IMR-90 (cell line): Measurements from ENCODE around the gene ZDHHC14.

Source experiments
- CHD1 ChIP-seq: IDR thresholded peaks from 2 replicates; pipeline ENCODE4 v1.6.1; 2012; ENCODE audit warnings: low read depth, low read length, improper control_type of control experiment
- CTCF ChIP-seq: conservative IDR thresholded peaks from 2 replicates; pipeline ENCODE4 v1.5.1; 2012; ENCODE audit warnings: mild to moderate bottlenecking, low read depth, low read length, improper control_type of control experiment
- FOS ChIP-seq: fragments of 150-350 bp; IDR thresholded peaks from 2 replicates; pipeline ENCODE4 v1.6.1; 2016; ENCODE audit warnings: low read depth, low read length
- POLR2A ChIP-seq: IDR thresholded peaks from 2 replicates; pipeline ENCODE4 v1.6.1; 2012; ENCODE audit warnings: mild to moderate bottlenecking, low read depth, low read length
- RCOR1 ChIP-seq: IDR thresholded peaks from 2 replicates; pipeline ENCODE4 v1.6.1; 2012; ENCODE audit warnings: mild to moderate bottlenecking, low read length, improper control_type of control experiment; ENCODE audit not compliant: insufficient replicate concordance
- RFX5 ChIP-seq: IDR thresholded peaks from 2 replicates; pipeline ENCODE4 v1.8.0; 2012; ENCODE audit warnings: low read depth, mild to moderate bottlenecking, low read length, moderate library complexity
- SMC3 ChIP-seq: fragments of 150-350 bp; IDR thresholded peaks from 2 replicates; pipeline ENCODE4 v1.6.1; 2016; ENCODE audit warnings: low read depth, mild to moderate bottlenecking, antibody characterized with exemption, low read length, moderate library complexity
- TF ChIP-seq, protein P1 (sequence below): fragments of 150-350 bp; IDR thresholded peaks from 2 replicates; pipeline ENCODE4 v1.6.1; 2017; ENCODE audit warnings: mild to moderate bottlenecking, antibody characterized with exemption, low read length, low read depth

GRCh38 chr6:157709555-157709954, 328.6 kb downstream of the ZDHHC14 start:
- TF ChIP-seq CTCF = no peak
- TF ChIP-seq POLR2A = no peak
- TF ChIP-seq, protein P1, sequence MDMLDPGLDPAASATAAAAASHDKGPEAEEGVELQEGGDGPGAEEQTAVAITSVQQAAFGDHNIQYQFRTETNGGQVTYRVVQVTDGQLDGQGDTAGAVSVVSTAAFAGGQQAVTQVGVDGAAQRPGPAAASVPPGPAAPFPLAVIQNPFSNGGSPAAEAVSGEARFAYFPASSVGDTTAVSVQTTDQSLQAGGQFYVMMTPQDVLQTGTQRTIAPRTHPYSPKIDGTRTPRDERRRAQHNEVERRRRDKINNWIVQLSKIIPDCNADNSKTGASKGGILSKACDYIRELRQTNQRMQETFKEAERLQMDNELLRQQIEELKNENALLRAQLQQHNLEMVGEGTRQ = no peak
- no peak for TF ChIP-seq CHD1
- no peak for TF ChIP-seq RFX5
- TF ChIP-seq RCOR1 = no peak
- TF ChIP-seq SMC3 = no peak
- TF ChIP-seq FOS = no peak
